Heart left ventricle (tissue), 16 donors: Measurements from ENCODE around the gene ADRM1. TPM values are rescaled to one million over a fixed set of nuclear protein-coding genes. Genes with fewer than 3 reads are reported as not detected.
A peak's percentile ranks its signal among the peaks of the same experiment; 100 is the strongest.

Experiments
- ATAC-seq, 4 donors: fragments of 200-7000 bp; cut with Tn5 transposase; one replicate each; pipeline ENCODE4 v1.9.1; 2020 to 2022; ENCODE audit warnings: moderate library complexity in 4 of 4, mild to moderate bottlenecking in 3 of 4, moderate number of reproducible peaks in 1 of 4
- DNase-seq, 5 donors: peaks; one replicate each; pipeline ENCODE4 v3.0.0-alpha.2; 2020
- H3K27ac ChIP-seq, 12 donors: fragments of 200-600 bp; sonication (generic) in 4 of 12; one replicate each; pipeline versions ENCODE4 v1.5.0 to v1.8.0; 2016 to 2022; ENCODE audit warnings: mild to moderate bottlenecking in 2 of 12
- H3K27me3 ChIP-seq, 9 donors: fragments of 200-600 bp; sonication (generic) in 2 of 9; one replicate each; pipeline versions ENCODE4 v1.5.1 to v1.8.0; 2016 to 2022; ENCODE audit warnings: mild to moderate bottlenecking in 3 of 9
- H3K36me3 ChIP-seq, 9 donors: fragments of 200-600 bp; sonication (generic) in 2 of 9; one replicate each; pipeline versions ENCODE4 v1.5.0 to v1.8.0; 2018 to 2022; ENCODE audit warnings: mild to moderate bottlenecking in 2 of 9
- H3K4me1 ChIP-seq, 12 donors: fragments of 200-600 bp; sonication (generic) in 4 of 12; one replicate each; pipeline versions ENCODE4 v1.5.0 to v1.8.0; 2016 to 2022; ENCODE audit warnings: mild to moderate bottlenecking in 3 of 12
- H3K4me3 ChIP-seq, 12 donors: fragments of 200-600 bp; sonication (generic) in 4 of 12; one replicate each; pipeline versions ENCODE4 v1.5.0 to v1.8.0; 2017 to 2022; ENCODE audit warnings: mild to moderate bottlenecking in 9 of 12, moderate library complexity in 4 of 12
- H3K9me3 ChIP-seq, 12 donors: fragments of 200-600 bp; sonication (generic) in 4 of 12; one replicate each; pipeline versions ENCODE4 v1.5.0 to v1.8.0; 2016 to 2022; ENCODE audit warnings: mild to moderate bottlenecking in 1 of 12
- CTCF ChIP-seq, 12 donors: fragments of 200-600 bp; sonication (generic) in 4 of 12; IDR thresholded peaks; one replicate each; pipeline versions ENCODE4 v1.5.0 to v1.8.0; 2018 to 2022; ENCODE audit warnings: antibody characterized with exemption in 12 of 12, mild to moderate bottlenecking in 5 of 12
- POLR2A ChIP-seq, 2 donors: fragments of 450-650 bp; IDR thresholded peaks; one replicate each; pipeline ENCODE4 v1.6.1; 2017; ENCODE audit warnings: antibody characterized with exemption in 2 of 2, mild to moderate bottlenecking in 2 of 2, moderate library complexity in 2 of 2
- WGBS, 4 donors: extraction: QIAGEN DNeasy Blood & Tissue Kit in 2 of 4; methylation state at CpG; one replicate each; pipeline versions ENCODE4 v1.1.5 to v1.1.7; 2013 to 2018; 5-methylcytosine and 5-hydroxymethylcytosine counted together
- intact Hi-C, 10 donors: fragments of 100-400 bp; cut with DNase I; formaldehyde crosslinking; loops; one replicate each; pipeline versions ENCODE4 v1.11.1 to v1.14.2; 2022
- polyA plus RNA-seq, 2 donors: library from polyadenylated mRNA; stranded (reverse); fragments of 200-250 nt; gene quantifications; one replicate each; pipeline ENCODE4 v1.2.3, GENCODE V29; 2013
- total RNA-seq, 9 donors: library from RNA; depleted of rRNA in 2 of 9; stranded (reverse); fragments of >200 nt in 2 of 9; fragmentation: NEBNext Ultra II Directional in 3 of 9; extraction: Animal tissue kit (Norgen Biotek cat#: 25700) in 3 of 9; gene quantifications; one replicate each; pipeline versions ENCODE4 v1.1.0 to v1.2.4, GENCODE V29; 2016 to 2023
- donor health status: ischemic (EF 13 %, LVEDD 7.1; RV severe dilation, severe dysfunction).
- donor health status: healthy with polysubstance abuse.
- donor health status: DM: no; HTN: yes; CAD: no.
- donor health status: DM: no; HTN: no; CAD: no.
- donor health status: ischemic (EF 25% LVEDD 6.9; RV normal size, moderate dysfunction).
- donor health status: ischemic (EF 25% LVEDD 5.7; RV mildly dilated, moderate dysfunction).
- donor health status: healthy.
- donor health status: DM: yes; HTN: yes; CAD: no.
- donor health status: ischemic (EF 35%, LVEDD 5.7; RV mildly dilated, moderate dysfunction).
- donor health status: nonischemic (EF 11% LVEDD 7.7; RV severe dilation, severe dysfunction).
- donor health status: DM: yes; HTN: yes; CAD: no.
- donor health status: PGD.
- donor health status: ischemic (EF 29% LVEDD 5.4; RV normal size, mild dysfunction).
- donor health status: nonischemic (EF 23%, LVEDD 6.1; RV moderate dilation, normal function).

ADRM1 gene
- total and polyA plus RNA-seq, 11 donors = 66.8 to 218 (median 79.9) TPM

DNA sequence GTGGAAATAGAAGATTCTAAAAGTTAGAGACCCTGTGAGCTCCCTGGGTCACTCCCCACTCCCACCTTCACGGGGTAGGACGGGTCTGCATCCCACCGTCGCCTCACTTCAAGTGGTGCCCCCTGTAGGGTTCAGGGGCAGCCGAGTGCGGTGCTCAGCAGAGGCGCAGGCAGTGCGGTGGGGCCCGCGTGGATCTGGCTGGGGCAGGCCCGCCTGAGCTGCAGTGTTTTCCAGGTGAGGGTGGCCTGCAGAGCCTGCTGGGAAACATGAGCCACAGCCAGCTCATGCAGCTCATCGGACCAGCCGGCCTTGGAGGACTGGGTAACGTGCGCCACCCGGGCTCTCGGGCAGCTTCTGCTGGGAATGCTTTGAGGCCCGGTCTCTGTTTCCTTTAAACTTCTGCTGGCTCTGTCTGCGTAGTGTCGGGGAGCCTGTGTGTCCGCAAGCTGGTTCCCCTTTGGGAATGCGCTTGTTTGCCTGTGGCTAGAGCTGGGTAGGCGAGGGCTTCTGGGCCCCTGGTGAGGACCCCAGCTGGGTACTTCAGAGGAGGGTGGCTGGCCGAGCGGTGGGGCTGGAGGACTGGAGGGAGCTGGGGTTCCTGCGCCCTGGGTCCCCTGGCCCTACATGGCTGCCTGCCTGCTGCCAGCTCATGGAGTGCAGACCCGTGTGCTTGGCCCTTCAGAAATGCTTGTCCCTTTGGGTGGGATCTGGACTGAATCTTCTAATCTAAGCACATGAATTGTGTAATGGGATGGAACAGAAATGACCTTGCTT is 3.8 kb downstream of the ADRM1 start:
- Histone ChIP-seq H3K36me3 (peaks cover 0 to 76% (median 71%) of the 10 kb centered on the region in 9 donors), H3K4me3 (no peak overlapping the region), H3K4me1 (peaks cover 9 to 43% (median 25%) of the 10 kb centered on the region in 12 donors), H3K27ac (peak overlapping the region in 1 of 12 donors; percentile 6), H3K27me3 (no peaks in the 10 kb centered on the region), H3K9me3 (no peaks in the 10 kb centered on the region)
- DNase-seq (no peak), ATAC-seq (no peak)
- TF ChIP-seq POLR2A (IDR thresholded peaks at IDR 0.05) (no peak), CTCF (IDR thresholded peaks at IDR 0.05) (no peak)
- intact Hi-C loops = loop anchor here in 6 of 10 donors (5.0 to 10.0 kb wide), 5 partner anchors 46 to 498 kb away; partner anchors contain the start of genes MRGBP (in 1 of the 6) and OGFR (in 1 of the 6)
- 82 to 90% (median 88%) methylated on average over 18 to 27 of the region's 27 CpGs for WGBS, 4 donors

DNA sequence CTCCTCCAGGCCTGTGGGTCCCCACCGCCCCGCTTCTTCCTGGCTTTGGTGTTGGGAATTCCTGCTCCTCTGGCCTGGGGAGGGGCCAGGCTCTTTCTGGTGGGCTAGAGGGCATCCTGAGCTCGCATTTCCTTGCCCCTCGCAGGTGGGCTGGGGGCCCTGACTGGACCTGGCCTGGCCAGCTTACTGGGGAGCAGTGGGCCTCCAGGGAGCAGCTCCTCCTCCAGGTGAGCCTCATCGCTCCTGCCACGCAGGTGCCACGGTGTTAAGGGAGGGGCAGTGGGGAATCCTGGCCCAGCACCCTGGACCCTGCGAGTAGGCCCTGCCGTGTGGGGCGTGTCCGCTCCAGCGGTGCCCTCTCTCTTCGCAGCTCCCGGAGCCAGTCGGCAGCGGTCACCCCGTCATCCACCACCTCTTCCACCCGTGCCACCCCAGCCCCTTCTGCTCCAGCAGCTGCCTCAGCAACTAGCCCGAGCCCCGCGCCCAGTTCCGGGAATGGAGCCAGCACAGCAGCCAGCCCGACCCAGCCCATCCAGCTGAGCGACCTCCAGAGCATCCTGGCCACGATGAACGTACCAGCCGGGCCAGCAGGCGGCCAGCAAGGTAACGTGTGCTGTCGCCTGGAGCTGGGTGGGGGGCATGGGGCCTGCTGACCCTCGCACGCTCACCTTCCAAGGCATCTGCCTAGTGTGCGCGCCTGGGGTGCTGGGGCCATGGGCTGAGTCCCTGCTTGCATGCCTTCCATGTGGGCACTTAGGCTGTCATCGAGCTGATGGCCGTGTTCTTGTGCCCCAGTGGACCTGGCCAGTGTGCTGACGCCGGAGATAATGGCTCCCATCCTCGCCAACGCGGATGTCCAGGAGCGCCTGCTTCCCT is 4.7 kb downstream of the ADRM1 start:
- peak overlapping the region in 1 of 12 donors; percentile 6 for H3K27ac ChIP-seq

DNA sequence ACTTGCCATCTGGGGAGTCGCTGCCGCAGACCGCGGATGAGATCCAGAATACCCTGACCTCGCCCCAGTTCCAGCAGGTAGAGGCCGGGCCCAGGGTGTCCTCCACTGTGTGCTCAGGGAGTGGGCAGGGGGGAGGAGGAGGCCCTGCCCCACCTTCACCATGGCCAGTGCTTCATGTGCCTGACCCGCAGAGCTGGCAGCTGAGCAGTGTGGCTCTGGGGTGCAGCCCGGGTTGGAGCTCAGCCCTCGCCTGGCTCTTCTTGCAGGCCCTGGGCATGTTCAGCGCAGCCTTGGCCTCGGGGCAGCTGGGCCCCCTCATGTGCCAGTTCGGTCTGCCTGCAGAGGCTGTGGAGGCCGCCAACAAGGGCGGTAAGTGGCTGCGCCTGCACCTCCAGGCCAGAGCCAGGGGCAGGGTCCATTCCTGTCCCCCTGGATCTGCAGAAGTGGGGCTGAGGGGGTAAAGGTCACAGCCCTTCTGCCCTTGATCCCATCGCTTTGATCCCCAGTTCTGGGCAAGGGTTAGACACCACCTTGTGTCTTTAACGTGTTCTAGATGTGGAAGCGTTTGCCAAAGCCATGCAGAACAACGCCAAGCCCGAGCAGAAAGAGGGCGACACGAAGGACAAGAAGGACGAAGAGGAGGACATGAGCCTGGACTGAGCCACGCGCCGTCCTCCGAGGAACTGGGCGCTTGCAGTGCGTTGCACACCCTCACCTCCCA is 5.5 kb downstream of the ADRM1 start:
- intact Hi-C loops = loop anchor here in 6 of 10 donors (5.0 to 10.0 kb wide), 5 partner anchors 44 to 497 kb away; partner anchors contain the start of genes MRGBP (in 1 of the 6) and OGFR (in 1 of the 6)
- Histone ChIP-seq H3K27ac (no peak overlapping the region), H3K27me3 (no peaks in the 10 kb centered on the region), H3K4me3 (no peak overlapping the region), H3K36me3 (peaks cover 2 to 93% (median 88%) of the 10 kb centered on the region in 9 donors), H3K4me1 (peaks cover 9 to 37% (median 25%) of the 10 kb centered on the region in 12 donors), H3K9me3 (no peaks in the 10 kb centered on the region)
- no peak for DNase-seq
- ATAC-seq = peak; percentile 1 to 15 (median 8)
- TF ChIP-seq CTCF (IDR thresholded peaks at IDR 0.05) (no peak), POLR2A (IDR thresholded peaks at IDR 0.05) (no peak)
- 84 to 90% (median 89%) methylated on average over 23 to 29 of the region's 29 CpGs for WGBS, 4 donors

More for the DNA sequence above, 4.7 kb downstream of the ADRM1 start:
- intact Hi-C loops = loop anchor here in 6 of 10 donors (5.0 to 10.0 kb wide), 5 partner anchors 45 to 497 kb away; partner anchors contain the start of genes MRGBP (in 1 of the 6) and OGFR (in 1 of the 6)
- TF ChIP-seq CTCF (IDR thresholded peaks at IDR 0.05) (no peak), POLR2A (IDR thresholded peaks at IDR 0.05) (no peak)
- no peak overlapping the region for H3K4me3 ChIP-seq
- H3K27me3 ChIP-seq = no peaks in the 10 kb centered on the region
- peaks cover 9 to 37% (median 25%) of the 10 kb centered on the region in 12 donors for H3K4me1 ChIP-seq
- H3K36me3 ChIP-seq = peaks cover 0 to 85% (median 80%) of the 10 kb centered on the region in 9 donors
- DNase-seq (no peak), ATAC-seq (no peak)
- H3K9me3 ChIP-seq = no peaks in the 10 kb centered on the region
- 76 to 86% (median 81%) methylated on average over 24 to 42 of the region's 42 CpGs for WGBS, 4 donors
